Neural progenitor cell (in vitro differentiated cells): Measurements from ENCODE around the gene SIM2.

Experiments
- CTCF ChIP-seq: fragments of 200-600 bp; sonication (generic); IDR thresholded peaks from 2 replicates; pipeline ENCODE4 v1.5.1; 2017; ENCODE audit warnings: antibody characterized with exemption, mild to moderate bottlenecking
- EZH2 ChIP-seq: fragments of 200-600 bp; sonication (generic); IDR thresholded peaks from 2 replicates; pipeline ENCODE4 v1.6.1; 2017; ENCODE audit warnings: antibody characterized with exemption, mild to moderate bottlenecking, moderate library complexity
- EZH2phosphoT487 ChIP-seq: fragments of 200-600 bp; sonication (generic); IDR thresholded peaks from 2 replicates; pipeline ENCODE4 v1.6.1; 2017; ENCODE audit warnings: antibody characterized with exemption

- TF ChIP-seq EZH2: no peak
- no peak for TF ChIP-seq CTCF
- TF ChIP-seq EZH2phosphoT487: no peak
These were observed 21.5 kb upstream of the SIM2 start for GRCh38 chr21:36677443-36677842.
